DOHH2 (cell line): ENCODE data around the gene APC.

Experiments used
- H3F3A ChIP-seq: fragments of 200-600 bp; sonication (generic), shearing (Covaris generic); 2 replicates; pipeline ENCODE4 v1.6.0; 2016; ENCODE audit warnings: antibody characterized with exemption, mild to moderate bottlenecking; ENCODE audit not compliant: control insufficient read depth, insufficient read depth
- H3K27ac ChIP-seq: fragments of 200-600 bp; sonication (generic); 2 replicates; pipeline ENCODE4 v1.5.1; 2014; ENCODE audit warnings: low read depth, mild to moderate bottlenecking, low read length, moderate library complexity
- H3K27me3 ChIP-seq: fragments of 200-600 bp; sonication (generic); 2 replicates; pipeline ENCODE4 v1.6.1; 2014; ENCODE audit warnings: mild to moderate bottlenecking, low read length, mixed read lengths; ENCODE audit not compliant: control insufficient read depth
- H3K36me3 ChIP-seq: fragments of 200-600 bp; sonication (generic); 2 replicates; pipeline ENCODE4 v1.6.1; 2014; ENCODE audit warnings: mild to moderate bottlenecking, low read length, moderate library complexity, mixed read lengths; ENCODE audit not compliant: control insufficient read depth
- H3K4me1 ChIP-seq: fragments of 200-600 bp; sonication (generic); 2 replicates; pipeline ENCODE4 v1.6.1; 2014; ENCODE audit warnings: mild to moderate bottlenecking, low read length, mixed read lengths; ENCODE audit not compliant: control insufficient read depth
- H3K4me2 ChIP-seq: fragments of 200-600 bp; sonication (generic); 2 replicates; pipeline ENCODE4 v1.6.0; 2014; ENCODE audit warnings: mild to moderate bottlenecking, low read length, moderate library complexity
- H3K4me3 ChIP-seq: fragments of 200-600 bp; sonication (generic); 2 replicates; pipeline ENCODE4 v1.5.1; 2014; ENCODE audit warnings: mild to moderate bottlenecking, low read length, mixed read lengths
- H3K79me2 ChIP-seq: fragments of 200-600 bp; sonication (generic); 2 replicates; pipeline ENCODE4 v1.6.1; 2014; ENCODE audit warnings: mild to moderate bottlenecking, low read length, mixed read lengths; ENCODE audit not compliant: control insufficient read depth
- H3K9me2 ChIP-seq: fragments of 200-600 bp; sonication (generic); replicated peaks from 2 replicates; pipeline ENCODE4 v1.6.1; 2014; ENCODE audit warnings: mild to moderate bottlenecking, low read length, mixed read lengths; ENCODE audit not compliant: control insufficient read depth
- H3K9me3 ChIP-seq: fragments of 200-600 bp; sonication (generic); 2 replicates; pipeline ENCODE4 v1.6.1; 2014; ENCODE audit warnings: antibody characterized with exemption, low read length, mixed read lengths; ENCODE audit not compliant: control insufficient read depth, insufficient read depth
- H4K20me1 ChIP-seq: fragments of 200-600 bp; sonication (generic); 2 replicates; pipeline ENCODE4 v1.6.0; 2014; ENCODE audit warnings: low read depth, mild to moderate bottlenecking, antibody characterized with exemption, low read length, moderate library complexity; ENCODE audit not compliant: control insufficient read depth, insufficient read depth
- CTCF ChIP-seq: fragments of 200-600 bp; sonication (generic); IDR thresholded peaks from one replicate; pipeline ENCODE4 v1.5.1; 2014; ENCODE audit warnings: antibody characterized with exemption, mild to moderate bottlenecking, low read depth, low read length; ENCODE audit not compliant: poor library complexity, severe bottlenecking
- EZH2phosphoT487 ChIP-seq: fragments of 200-600 bp; sonication (generic); IDR thresholded peaks from 2 replicates; pipeline ENCODE4 v1.6.1; 2017; ENCODE audit warnings: borderline replicate concordance, mild to moderate bottlenecking, antibody characterized with exemption, low read length, moderate library complexity, mixed read lengths

Gene APC

GRCh38 chr5:112880219-112880964 is 142.7 kb downstream of the APC start:
- Histone ChIP-seq H3K4me1 (peaks cover 3% of the 10 kb centered on the region; the same call in 1 of the 2 replicates), H3F3A (peaks cover 18% of the 10 kb centered on the region), H4K20me1 (no peaks in the 10 kb centered on the region), H3K9me3 (no peaks in the 10 kb centered on the region), H3K36me3 (peaks cover 85% of the 10 kb centered on the region), H3K9me2 (no peaks in the 10 kb centered on the region), H3K27me3 (no peaks in the 10 kb centered on the region), H3K4me2 (no peak overlapping the region), H3K79me2 (no peaks in the 10 kb centered on the region), H3K4me3 (no peak overlapping the region), H3K27ac (no peak overlapping the region)
- TF ChIP-seq EZH2phosphoT487 = no peak
- TF ChIP-seq CTCF = no peak

- no peak for TF ChIP-seq CTCF
- Histone ChIP-seq H3K4me3 (no peak overlapping the region), H3K27ac (no peak overlapping the region), H3K79me2 (peaks cover 3% of the 10 kb centered on the region; the same call in 1 of the 2 replicates), H3K36me3 (peaks cover 93% of the 10 kb centered on the region), H3K4me1 (peaks cover 3% of the 10 kb centered on the region; the same call in 1 of the 2 replicates), H3K27me3 (no peaks in the 10 kb centered on the region), H3F3A (peaks cover 6% of the 10 kb centered on the region), H3K4me2 (no peak overlapping the region), H3K9me3 (no peaks in the 10 kb centered on the region), H3K9me2 (no peaks in the 10 kb centered on the region), H4K20me1 (no peaks in the 10 kb centered on the region)
These were observed 145.5 kb downstream of the APC start for GRCh38 chr5:112883192-112883591.

DNA sequence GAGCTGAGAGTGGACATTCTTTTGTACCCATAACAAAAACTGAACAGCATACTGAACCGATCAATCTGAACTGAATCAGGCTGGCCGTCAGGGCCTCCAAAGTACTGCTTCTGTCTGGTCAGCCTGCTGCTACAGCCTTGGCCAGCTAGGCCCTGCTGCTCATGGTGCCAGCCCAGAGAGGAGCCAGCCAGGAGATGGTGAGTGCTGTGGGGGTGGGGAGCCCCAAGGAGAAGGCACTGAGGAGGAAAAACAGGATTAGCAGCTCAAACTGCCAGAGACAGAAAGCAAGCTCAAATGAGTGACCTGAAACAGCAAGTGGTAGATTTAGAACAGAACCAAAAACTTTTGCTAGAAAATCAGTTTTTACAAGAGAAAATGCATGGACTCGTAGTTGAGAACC is 147.3 kb downstream of the APC start:
- H3K4me2 ChIP-seq = no peak overlapping the region
- H3F3A ChIP-seq = peaks cover 3% of the 10 kb centered on the region; the same call in 1 of the 2 replicates
- H3K9me2 ChIP-seq = no peaks in the 10 kb centered on the region
- no peak overlapping the region for H3K4me3 ChIP-seq
- no peaks in the 10 kb centered on the region for H3K27me3 ChIP-seq
- no peaks in the 10 kb centered on the region for H4K20me1 ChIP-seq
- peaks cover 89% of the 10 kb centered on the region for H3K36me3 ChIP-seq
- TF ChIP-seq CTCF = no peak
- no peak for TF ChIP-seq EZH2phosphoT487
- no peaks in the 10 kb centered on the region for H3K4me1 ChIP-seq
- no peak overlapping the region for H3K27ac ChIP-seq
- peaks cover 14% of the 10 kb centered on the region for H3K79me2 ChIP-seq
- H3K9me3 ChIP-seq = no peaks in the 10 kb centered on the region
